Natural killer cell (primary cell): ENCODE measurements around the gene BCL2L1. TPM values are rescaled to one million over a fixed set of nuclear protein-coding genes. Genes with fewer than 3 reads are reported as not detected.

Source experiments
- ATAC-seq, 3 donors: fragments of 150-1000 bp in 2 of 3; fragments of 200-7000 bp in 1 of 3; cut with Tn5 transposase; 1 replicate in 1 of 3; 2 replicates in 2 of 3; pipeline ENCODE4 v1.10.0; 2021; ENCODE audit warnings: mild to moderate bottlenecking in 2 of 3, moderate library complexity in 2 of 3
- DNase-seq, 2 donors: peaks; one replicate each; pipeline versions ENCODE4 v3.0.0 to v3.0.0-alpha.2; 2013 to 2021; ENCODE audit warnings: mixed read lengths in 1 of 2
- H3K27ac ChIP-seq: one replicate; pipeline ENCODE4 v1.5.1; 2013; ENCODE audit warnings: mild to moderate bottlenecking, low read length
- H3K27me3 ChIP-seq: one replicate; pipeline ENCODE4 v1.6.1; 2013; ENCODE audit warnings: low read length; ENCODE audit not compliant: control insufficient read depth, insufficient read depth
- H3K36me3 ChIP-seq: one replicate; pipeline ENCODE4 v1.6.1; 2013; ENCODE audit warnings: low read length; ENCODE audit not compliant: control insufficient read depth, insufficient read depth
- H3K4me1 ChIP-seq: one replicate; pipeline ENCODE4 v1.6.1; 2013; ENCODE audit warnings: low read length; ENCODE audit not compliant: control insufficient read depth, insufficient read depth
- H3K4me3 ChIP-seq: one replicate; pipeline ENCODE4 v1.5.1; 2013; ENCODE audit warnings: low read length
- H3K9me3 ChIP-seq: one replicate; pipeline ENCODE4 v1.6.1; 2013; ENCODE audit warnings: low read length; ENCODE audit not compliant: control insufficient read depth, insufficient read depth
- H3K27ac Mint-ChIP-seq, 2 donors: one replicate each; pipeline ENCODE4 v1.8.0; 2022; ENCODE audit warnings: mild to moderate bottlenecking in 2 of 2, mixed read lengths in 2 of 2, moderate library complexity in 1 of 2
- H3K27me3 Mint-ChIP-seq, 2 donors: one replicate each; pipeline ENCODE4 v1.8.0; 2022; ENCODE audit warnings: low read depth in 2 of 2, mixed read lengths in 2 of 2
- H3K36me3 Mint-ChIP-seq: one replicate; pipeline ENCODE4 v1.8.0; 2022; ENCODE audit warnings: mixed read lengths
- H3K4me1 Mint-ChIP-seq, 2 donors: one replicate each; pipeline ENCODE4 v1.8.0; 2022; ENCODE audit warnings: mixed read lengths in 2 of 2
- H3K4me3 Mint-ChIP-seq: one replicate; pipeline ENCODE4 v1.8.0; 2022; ENCODE audit warnings: mild to moderate bottlenecking, moderate library complexity, mixed read lengths
- H3K9me3 Mint-ChIP-seq, 2 donors: one replicate each; pipeline ENCODE4 v1.8.0; 2022; ENCODE audit warnings: mixed read lengths in 2 of 2
- CTCF ChIP-seq: fragments of 200-600 bp; IDR thresholded peaks from one replicate; pipeline ENCODE4 v1.8.0; 2022; ENCODE audit warnings: antibody characterized with exemption
- WGBS: methylation state at CpG from one replicate; pipeline ENCODE4 v1.1.7; 2013; ENCODE audit warnings: missing lambda C conversion rate; ENCODE audit not compliant: insufficient coverage; 5-methylcytosine and 5-hydroxymethylcytosine counted together
- intact Hi-C: fragments of 100-400 bp; cut with micrococcal nuclease; formaldehyde crosslinking; loops from one replicate; pipeline ENCODE4 v1.14.2; 2022
- total RNA-seq, 4 donors: library from RNA; stranded (reverse); fragments of 120-200 nt in 1 of 4; gene quantifications; one replicate each; pipeline versions ENCODE4 v1.2.3 to v1.2.4, GENCODE V29; 2013 to 2022

Gene BCL2L1
- total RNA-seq, 3 donors from 2014 or later (not counting 1 experiment from before 2014, with no cell fraction given), result 67.4 to 92.6 (median 78.6) TPM

GRCh38 chr20:31664696-31665354 is 57.8 kb downstream of the BCL2L1 start:
- no peaks in the 10 kb centered on the region for H3K36me3 Mint-ChIP-seq
- ATAC-seq (no peak), DNase-seq (no peak)
- H3K36me3 ChIP-seq, result peaks cover 17% of the 10 kb centered on the region
- H3K27ac Mint-ChIP-seq, result peak overlapping the region; percentile 89 to 100
- no peak overlapping the region for H3K4me3 ChIP-seq
- H3K9me3 ChIP-seq, result no peaks in the 10 kb centered on the region
- intact Hi-C loops, result no loop called here
- no peak for TF ChIP-seq CTCF
- peaks cover 81% of the 10 kb centered on the region for H3K4me1 ChIP-seq
- peak overlapping the region; percentile 77 for H3K27ac ChIP-seq
- H3K27me3 ChIP-seq, result no peaks in the 10 kb centered on the region
- no peaks in the 10 kb centered on the region for H3K27me3 Mint-ChIP-seq
- WGBS, result 100% methylated on average over 2 of the region's 2 CpGs
- H3K9me3 Mint-ChIP-seq, result no peaks in the 10 kb centered on the region
- H3K4me1 Mint-ChIP-seq, result peaks cover 74 to 82% of the 10 kb centered on the region in 2 donors
- peak overlapping the region; percentile 28 for H3K4me3 Mint-ChIP-seq

- DNase-seq, result no peak
- H3K9me3 Mint-ChIP-seq, result no peaks in the 10 kb centered on the region
- no peaks in the 10 kb centered on the region for H3K36me3 Mint-ChIP-seq
- H3K4me3 ChIP-seq, result no peak overlapping the region
- peak overlapping the region; percentile 53 for H3K27ac ChIP-seq
- WGBS, result 83% methylated on average over 10 of the region's 11 CpGs
- intact Hi-C loops, result no loop called here
- H3K9me3 ChIP-seq, result no peaks in the 10 kb centered on the region
- H3K27me3 Mint-ChIP-seq, result no peaks in the 10 kb centered on the region
- H3K4me1 Mint-ChIP-seq, result peaks cover 67 to 74% of the 10 kb centered on the region in 2 donors
- H3K36me3 ChIP-seq, result peaks cover 17% of the 10 kb centered on the region
- peak overlapping the region; percentile 56 for H3K4me3 Mint-ChIP-seq
- no peaks in the 10 kb centered on the region for H3K27me3 ChIP-seq
- peaks cover 74% of the 10 kb centered on the region for H3K4me1 ChIP-seq
- no peak for ATAC-seq
- TF ChIP-seq CTCF, result no peak
- H3K27ac Mint-ChIP-seq, result peak overlapping the region; percentile 89 to 100
Measured at GRCh38 chr20:31663838-31664695, 58.6 kb downstream of the BCL2L1 start.

GRCh38 chr20:31663524-31663837 is 59.2 kb downstream of the BCL2L1 start:
- no peaks in the 10 kb centered on the region for H3K9me3 Mint-ChIP-seq
- H3K4me3 Mint-ChIP-seq, result peak overlapping the region; percentile 56
- no peak for ATAC-seq
- peaks cover 64 to 73% of the 10 kb centered on the region in 2 donors for H3K4me1 Mint-ChIP-seq
- Histone ChIP-seq H3K27ac (peak overlapping the region; percentile 53), H3K4me1 (peaks cover 68% of the 10 kb centered on the region), H3K36me3 (peaks cover 17% of the 10 kb centered on the region), H3K9me3 (no peaks in the 10 kb centered on the region), H3K27me3 (no peaks in the 10 kb centered on the region), H3K4me3 (no peak overlapping the region)
- H3K27me3 Mint-ChIP-seq, result no peaks in the 10 kb centered on the region
- H3K36me3 Mint-ChIP-seq, result no peaks in the 10 kb centered on the region
- TF ChIP-seq CTCF, result no peak
- WGBS, result 97% methylated on average over 2 of the region's 2 CpGs
- intact Hi-C loops, result no loop called here
- peak overlapping the region; percentile 89 to 100 for H3K27ac Mint-ChIP-seq
- no peak for DNase-seq
